Measurements from ENCODE around the gene NKX3-2.
"Not testable (repeated sequence)": the region's sequence is repeated elsewhere in the genome, so short reads cannot be mapped to it uniquely, and the experiment has no call there.

NKX3-2 gene

DNA sequence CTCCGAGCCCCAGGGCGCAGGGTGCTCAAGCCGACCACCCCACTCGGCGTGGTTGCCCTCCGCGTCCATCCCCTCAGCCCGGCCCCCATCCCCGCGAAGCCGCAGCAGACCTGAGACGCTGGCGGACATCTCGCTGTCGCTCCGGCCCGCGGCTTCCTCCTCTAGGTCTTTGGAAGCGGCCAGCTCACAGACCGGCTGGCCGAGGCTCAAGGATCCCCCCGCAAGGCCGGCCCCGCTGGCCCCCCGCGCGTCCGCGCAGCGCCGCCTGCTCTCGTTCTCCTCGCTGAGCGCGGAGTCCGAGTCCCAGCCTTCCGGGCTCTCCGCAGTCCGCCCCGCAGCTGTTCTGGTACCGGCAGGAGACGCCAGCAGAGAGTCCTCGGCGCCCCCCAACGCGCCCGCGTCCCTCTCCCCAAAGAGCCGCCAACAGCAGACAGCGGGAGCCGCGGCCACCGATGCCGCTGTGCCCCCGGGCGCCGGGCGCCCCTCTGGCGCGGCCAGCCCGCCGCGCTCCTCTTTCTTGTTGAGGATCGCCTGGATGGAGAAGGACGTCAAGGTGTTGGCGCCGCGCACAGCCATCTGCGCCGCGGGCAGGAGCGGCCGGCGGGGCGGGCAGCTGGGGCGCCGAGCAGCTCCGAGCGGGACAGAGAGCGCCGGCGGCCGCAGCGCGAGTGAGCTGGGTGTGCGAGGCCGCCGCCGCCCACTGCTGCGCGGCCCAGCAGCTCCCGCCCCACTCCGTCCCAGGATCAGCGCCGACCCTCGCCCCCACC, at the start of gene NKX3-2:
Gene NKX3-2, minus strand, starts transcription at position 670 of the 767 bp plus-strand sequence. Its CDS starts 94 bp downstream, at position 576.
- peak in 1 of 3 experiments; percentile 43 for DNase-seq

DNA sequence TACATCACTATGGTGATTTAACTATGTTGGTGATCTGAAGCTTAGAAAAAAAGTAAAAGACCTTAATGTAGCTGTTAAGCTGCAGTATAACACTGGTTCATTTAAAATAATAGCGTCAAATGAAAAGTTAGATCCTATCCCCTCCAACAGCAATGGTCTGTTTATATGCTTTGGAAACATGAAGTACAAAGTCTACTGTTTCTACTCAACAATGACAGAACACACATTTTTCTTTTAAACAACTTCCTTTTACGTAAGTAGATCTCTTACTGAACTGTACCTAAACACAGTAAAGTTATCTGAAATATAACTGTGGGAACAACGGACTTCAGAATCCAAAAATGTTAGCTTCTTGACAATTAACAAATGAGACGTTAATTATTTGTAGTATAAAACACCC, 47.9 kb upstream of the NKX3-2 start:
- no peak for DNase-seq

DNA sequence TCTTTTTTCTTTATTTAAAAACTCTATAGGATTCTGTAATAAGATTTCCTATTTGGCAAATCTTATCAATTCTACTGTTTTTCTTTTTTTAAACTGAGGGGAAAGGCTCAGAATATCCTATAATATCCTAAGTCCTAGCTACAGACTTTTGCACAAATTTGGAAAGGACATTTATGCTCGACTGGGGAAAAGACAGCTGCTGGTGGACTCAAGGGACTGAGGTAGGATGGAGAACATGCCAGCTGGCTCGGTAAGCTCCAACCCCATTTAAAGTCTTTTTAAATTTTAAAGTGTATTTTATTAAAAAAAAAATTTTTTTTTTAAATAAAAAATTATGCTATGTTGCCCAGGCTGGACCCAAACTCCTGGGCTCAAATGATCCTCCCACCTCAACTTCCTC, 46.5 kb upstream of the NKX3-2 start:
- no peak for DNase-seq

DNA sequence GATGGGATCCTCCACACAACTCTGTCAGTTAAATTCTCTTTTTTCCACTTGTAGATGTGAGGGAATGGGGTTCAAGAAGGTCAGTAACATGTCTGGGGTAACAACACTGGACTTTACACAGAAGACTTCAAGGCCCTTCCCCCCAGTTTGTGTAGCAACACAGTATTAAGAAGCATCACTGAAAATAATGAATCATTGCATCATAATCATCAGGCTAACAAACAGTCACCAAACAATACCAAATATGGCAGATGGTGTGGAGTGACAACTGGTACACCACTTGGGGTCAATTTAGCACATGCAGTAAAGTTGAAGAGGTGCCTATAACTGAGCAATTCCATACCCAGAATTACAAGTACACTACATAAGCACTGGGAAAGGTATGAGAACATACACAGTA, 44.6 kb upstream of the NKX3-2 start:
- DNase-seq, result no peak

DNA sequence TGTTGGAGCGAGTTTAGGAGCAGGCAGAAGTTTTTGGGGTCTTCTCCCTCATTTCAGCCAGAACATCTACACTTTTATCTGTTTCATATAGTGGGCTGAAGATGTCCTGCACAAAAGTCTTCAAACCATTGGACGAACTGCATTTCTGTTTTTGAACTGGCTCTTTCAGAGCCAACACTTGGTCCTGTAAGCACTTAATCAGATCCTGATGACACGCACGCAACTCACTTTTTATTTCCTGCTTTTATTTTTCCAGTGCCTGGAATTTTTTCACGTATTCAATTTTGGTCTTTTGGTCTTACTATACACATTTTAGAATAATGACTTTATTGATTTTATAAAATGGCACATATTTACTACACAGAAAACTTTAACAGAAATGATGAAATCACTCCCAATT, 40.2 kb upstream of the NKX3-2 start:
- DNase-seq, result no peak

DNA sequence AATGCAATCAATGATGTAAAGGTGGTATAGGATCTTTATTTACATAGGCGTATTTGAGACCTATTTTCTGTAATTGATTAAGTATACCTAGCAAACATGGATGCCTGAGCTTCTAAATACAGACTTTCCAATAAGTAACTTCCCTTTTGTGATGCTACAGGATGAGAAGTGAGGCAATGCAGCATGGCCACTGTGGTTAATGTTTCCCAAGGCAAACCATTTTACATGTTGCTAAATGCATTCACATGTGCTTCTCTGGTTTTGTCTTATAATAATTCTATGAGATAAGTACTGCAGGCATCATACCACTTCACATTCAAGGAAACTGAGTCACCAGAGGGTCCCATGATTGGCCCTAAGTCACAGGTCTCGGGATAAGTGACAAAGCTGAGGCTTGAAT, 35.7 kb upstream of the NKX3-2 start:
- DNase-seq, result no peak

DNA sequence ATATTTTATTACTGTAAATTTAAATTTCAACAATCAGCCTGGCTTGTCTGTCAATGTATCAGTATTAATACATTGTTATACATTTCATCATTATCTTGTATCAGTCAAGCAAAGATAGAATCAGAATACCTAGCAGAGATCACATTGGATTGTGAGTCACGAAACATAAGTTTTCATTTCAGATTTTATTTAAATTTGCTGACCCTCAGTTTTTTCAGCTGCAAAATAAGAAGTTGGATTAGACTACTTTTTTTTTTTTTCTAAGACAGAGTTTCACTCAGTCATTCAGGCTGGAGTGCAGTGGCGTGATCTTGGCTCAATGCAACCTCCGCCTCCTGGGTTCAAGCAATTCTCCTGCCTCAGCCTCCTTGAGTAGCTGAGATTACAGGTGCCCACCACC, 33.4 kb upstream of the NKX3-2 start:
- DNase-seq, result no peak

DNA sequence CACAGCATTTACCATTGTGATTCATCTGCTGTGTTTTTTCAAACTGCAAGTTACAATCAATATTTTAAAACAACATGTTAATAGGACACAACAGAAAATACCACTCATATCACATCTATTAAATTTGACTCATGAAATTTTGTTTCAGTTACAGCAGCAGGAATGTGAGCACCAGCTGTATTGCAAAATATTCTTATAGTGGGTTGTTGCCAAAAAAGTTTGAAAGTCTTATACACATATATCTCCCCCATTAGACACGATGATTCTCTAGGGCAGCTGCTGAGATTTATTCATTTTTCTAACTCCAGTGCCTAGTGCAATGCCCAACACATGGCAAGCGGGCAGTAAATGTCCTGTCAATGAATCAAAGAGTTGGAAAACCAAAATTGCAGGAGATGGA, 26.6 kb upstream of the NKX3-2 start:
- DNase-seq, result no peak

DNA sequence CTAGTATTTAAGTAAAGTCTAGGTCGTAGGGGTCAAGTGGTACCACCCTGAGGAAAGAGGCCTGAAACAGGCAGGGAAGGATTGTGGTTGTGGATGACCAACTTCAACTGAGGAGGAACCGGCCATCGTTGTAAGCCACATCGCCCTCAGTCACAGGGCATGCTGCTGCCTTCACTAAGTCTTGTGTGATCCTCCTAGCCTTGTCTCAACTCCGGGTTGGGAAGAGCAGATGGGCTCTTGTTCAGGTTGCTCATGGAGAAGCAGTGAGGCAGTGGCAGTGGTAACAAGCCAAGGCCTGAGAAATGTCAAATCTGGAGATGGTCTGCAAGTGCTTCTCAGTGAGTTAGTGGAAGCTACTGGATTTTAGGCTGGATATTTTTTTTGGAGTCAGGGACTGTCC, 22.8 kb upstream of the NKX3-2 start:
- no peak for DNase-seq

DNA sequence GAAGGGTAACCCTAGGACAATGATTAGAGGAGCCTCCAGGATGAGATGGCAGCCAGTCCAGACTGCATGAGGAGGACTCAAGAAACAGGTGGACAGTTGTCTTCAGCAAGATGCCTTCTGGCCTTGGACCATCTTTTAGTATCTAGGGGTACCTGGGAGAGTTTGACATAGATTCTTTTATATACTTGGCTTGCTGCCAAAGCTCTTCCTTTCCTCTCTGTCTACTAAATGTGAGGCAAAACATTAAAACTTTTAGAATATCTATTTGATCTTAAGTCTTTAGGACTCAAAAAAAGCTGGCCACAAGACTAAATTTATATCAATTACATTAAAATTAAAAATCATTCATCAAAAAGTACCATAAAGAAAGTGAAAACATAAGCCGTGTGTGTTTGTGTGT, 18.6 kb upstream of the NKX3-2 start:
- DNase-seq, result no peak

DNA sequence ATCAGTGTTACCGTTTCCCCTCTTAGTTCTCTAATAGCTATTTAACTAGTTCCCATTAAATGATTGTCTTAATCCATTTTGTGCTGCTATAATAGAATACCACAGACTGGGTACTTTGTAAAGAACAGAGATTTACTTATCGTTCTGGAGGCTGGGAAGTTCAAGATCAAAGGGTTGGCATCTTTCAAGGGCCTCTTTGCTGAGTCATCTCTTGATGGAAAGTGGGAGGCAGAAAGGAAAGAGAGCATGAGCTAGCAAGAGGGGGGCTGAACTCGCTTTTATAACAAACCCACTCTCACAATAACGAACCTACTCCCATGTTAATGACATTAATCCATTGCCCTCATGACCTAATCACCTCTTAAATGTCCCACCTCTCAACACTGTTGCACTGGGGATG, 17.4 kb upstream of the NKX3-2 start:
- DNase-seq, result no peak

DNA sequence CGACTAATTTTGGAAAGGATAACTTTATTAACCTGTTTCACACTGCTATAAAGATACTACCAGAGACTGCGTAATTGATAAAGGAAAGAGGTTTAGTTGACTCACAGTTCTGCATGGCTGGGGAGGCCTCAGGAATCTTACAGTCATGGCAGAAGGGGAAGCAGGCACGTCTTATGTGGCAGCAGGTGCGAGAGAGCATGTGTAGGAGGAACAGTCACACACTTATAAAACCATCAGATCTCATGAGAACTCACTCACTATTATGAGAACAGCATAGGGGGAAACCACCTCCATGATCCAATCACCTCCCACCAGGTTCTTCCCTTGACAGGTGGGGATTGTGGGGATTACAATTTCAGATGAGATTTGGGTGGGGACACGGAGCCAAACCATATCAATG, 15.8 kb upstream of the NKX3-2 start:
- not testable (repeated sequence) for DNase-seq

DNA sequence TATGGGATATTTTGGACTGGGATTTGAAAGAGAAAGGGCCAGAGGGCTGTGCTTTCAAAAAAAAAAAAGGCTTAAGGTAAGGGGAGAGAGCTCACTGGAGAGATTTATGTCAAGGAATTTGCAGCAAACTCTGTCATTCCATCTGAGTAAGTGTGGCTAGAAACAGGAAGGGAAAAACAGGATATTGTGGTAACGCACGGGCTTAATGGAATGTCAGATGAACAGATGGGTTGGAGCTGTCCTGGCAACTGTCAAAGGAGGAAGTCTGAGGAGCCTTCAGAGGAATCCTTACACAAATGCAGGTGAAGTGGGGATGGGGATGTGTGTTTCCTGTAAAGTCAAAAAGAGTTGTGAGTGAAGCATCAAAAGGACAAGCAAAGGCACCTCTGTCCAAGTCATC, 15.1 kb upstream of the NKX3-2 start:
- no peak for DNase-seq

DNA sequence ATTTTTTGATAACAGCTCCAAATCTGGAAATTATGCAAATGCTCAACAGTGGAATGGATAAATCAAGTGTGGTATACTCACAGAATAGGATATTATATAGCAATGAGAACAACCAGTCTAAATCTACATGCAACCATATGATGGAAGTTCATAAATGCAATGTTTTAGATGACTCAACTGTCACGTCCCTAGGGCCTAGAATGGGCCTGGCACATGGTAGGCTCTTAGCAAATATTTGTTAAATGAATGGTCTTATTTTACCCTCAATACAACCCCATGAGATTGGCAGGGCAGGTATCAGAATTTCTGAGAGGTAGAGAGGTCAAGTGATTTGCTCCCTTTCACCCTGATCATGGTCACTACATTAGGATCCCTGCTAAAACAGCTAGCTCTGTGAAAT, 14.6 kb upstream of the NKX3-2 start:
- DNase-seq, result no peak

DNA sequence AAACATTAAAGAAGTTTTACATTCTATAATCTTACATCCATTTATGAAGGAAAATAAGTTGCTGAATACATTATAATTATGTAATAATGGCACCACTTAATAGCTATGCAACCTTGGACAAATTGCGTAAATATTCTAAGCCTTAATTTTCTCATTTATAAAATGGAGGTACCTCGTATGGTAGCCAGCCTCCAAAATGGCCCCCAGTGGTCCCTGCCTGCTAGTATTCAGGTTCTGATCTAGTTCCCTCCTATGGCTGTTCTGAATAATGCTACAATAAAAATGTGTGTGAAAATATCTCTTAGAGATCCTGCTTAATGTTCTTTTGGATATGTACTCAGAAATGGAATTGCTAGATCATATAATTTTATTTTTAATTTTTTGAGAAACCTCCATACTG, 11.0 kb upstream of the NKX3-2 start:
- DNase-seq, result no peak

DNA sequence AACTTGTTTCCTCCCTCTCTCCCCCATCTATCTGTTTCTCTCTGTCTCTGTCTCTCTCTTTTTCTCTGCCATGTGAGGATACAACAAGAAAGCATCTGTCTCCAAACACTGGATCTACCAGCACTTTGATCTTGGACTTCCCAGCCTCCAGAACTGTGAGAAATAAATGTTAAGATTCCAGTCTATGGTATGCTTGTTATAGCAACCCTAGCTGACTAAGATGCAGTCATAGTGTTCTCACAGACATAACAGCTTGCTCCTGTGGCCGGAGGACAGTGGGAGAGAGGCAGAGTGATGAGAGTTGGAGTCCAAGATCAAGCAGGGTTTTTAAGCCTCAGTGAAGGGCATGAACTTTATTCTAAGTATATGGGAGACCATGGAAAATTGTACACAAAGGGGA, 8.8 kb upstream of the NKX3-2 start:
- DNase-seq, result no peak

DNA sequence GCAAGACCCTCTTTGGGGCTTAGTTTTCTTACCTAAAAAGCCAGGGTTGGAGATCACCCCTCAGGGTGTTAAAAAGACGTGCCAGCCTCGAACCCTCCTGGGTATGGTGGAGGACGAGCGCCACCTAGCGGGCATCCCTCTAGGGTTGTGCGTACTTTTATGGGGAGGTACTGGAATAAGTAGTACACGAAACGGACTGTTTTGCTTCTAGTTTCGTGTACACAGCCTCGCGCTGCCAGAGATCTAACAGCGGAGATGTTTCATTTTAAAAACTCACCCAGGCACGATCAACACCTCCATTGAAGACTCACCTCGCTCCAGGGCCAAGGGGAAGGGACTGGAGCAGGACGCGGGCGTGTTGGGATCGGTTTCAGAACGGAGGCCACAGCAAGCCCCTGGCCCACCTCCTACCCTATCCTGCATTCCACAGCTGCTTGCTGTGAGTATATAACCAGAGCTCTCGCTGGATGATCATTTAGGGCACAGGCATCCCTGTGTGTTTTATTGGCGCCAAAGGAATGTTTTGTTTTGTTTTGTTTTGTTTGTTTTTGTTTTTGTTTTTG, 4.8 kb upstream of the NKX3-2 start:
- DNase-seq, result peak; percentile 80 to 93 (median 93)

DNA sequence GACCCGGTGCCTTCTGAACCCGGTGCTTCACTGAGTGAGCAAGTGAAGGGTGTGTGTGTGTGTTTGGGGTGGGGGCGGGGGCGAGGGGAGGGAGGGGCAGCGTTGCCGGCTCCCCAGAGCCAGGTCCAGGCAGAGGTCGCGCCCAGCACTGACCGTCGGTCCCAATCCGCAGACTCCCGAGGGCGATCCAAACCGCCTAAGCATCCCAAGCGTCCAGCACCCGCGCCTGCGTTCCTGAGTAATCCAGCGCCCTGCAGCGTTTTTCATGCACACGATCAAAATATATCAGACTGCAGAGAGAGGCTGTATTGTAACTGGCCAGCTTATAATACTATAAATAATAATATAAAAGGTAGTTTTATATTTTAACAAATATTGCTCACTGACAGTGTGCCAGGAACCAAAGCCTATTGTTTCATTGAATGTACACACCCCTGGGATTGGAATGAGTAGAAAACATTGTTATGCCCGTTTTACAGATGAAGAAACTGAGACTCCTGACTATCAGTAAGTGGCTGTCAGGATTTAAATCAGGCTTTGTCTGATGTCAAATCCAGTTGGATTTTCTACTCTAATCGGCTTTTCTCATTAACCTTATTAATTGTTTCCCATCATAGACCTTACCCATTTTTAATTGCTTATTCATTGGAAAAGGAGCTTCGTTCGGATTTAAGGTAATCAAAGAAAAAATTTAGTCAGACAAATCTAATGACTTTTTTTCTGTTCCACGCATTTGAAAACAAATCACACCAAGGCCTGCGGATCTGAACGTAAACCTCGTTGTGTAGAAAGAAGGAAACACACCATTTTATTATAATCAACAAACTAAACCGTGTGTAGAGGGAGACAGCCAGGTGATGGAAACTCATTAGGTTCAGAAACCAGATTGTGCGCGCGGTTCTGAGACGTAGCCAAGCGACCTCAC, 4.0 kb upstream of the NKX3-2 start:
- peak; percentile 50 to 80 (median 67) for DNase-seq

DNA sequence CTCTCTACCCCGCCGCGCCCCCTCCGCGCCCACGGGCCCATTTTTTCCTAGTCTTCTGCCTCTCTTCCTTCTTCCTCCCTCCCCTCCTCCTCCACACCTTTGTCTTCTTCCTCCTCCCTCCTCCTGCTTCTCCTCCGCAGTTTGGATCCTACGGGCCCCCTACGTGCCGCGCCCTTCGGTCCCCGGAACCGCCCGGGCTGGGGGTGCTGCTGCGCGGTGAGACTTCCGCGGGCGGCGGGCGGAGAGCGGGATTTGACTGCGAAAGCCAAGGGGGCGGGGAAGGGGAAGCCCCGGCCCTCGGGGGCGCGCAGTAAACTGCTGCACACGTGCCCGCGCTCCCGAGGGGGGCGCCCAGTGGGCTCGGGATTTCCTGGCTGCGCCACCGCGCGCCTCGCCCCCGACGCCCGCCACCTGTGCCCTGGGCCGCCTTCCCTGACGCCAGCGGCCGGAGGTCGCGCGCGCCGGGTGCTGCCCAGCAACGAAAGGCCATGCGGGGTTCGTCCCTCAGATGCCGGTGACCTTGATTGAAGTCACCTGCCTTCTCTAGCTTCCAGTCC, 3.3 kb upstream of the NKX3-2 start:
- DNase-seq, result peak; percentile 33 to 80 (median 78)

DNA sequence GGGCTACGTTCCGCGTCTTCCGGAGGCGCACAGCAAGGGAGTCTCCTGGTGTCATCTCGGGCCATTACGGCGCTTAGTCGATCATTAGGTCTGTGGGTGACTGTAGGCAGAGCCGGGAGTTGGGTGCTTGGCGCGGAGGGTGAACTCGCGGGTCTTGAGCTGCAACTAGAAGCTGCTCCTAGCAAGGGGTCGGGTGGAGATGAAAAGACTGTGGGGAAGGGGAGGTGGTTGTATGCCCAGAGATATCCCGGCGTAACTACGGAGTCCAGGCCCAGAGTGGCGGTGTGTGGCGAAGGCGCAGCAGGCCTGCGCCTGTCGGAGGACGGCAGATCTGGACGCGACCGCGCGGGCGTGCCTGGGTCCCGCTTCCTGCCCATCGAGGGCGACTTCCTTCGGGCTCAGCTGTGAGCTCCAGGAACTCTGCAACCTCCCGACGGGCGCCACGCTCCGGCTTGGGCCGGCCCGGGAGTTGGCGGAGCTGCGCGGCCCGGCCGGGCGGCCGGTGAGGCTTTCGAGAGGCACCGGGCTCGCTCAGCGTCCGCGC, 2.7 kb upstream of the NKX3-2 start:
- peak in 1 of 3 experiments; percentile 22 for DNase-seq

DNA sequence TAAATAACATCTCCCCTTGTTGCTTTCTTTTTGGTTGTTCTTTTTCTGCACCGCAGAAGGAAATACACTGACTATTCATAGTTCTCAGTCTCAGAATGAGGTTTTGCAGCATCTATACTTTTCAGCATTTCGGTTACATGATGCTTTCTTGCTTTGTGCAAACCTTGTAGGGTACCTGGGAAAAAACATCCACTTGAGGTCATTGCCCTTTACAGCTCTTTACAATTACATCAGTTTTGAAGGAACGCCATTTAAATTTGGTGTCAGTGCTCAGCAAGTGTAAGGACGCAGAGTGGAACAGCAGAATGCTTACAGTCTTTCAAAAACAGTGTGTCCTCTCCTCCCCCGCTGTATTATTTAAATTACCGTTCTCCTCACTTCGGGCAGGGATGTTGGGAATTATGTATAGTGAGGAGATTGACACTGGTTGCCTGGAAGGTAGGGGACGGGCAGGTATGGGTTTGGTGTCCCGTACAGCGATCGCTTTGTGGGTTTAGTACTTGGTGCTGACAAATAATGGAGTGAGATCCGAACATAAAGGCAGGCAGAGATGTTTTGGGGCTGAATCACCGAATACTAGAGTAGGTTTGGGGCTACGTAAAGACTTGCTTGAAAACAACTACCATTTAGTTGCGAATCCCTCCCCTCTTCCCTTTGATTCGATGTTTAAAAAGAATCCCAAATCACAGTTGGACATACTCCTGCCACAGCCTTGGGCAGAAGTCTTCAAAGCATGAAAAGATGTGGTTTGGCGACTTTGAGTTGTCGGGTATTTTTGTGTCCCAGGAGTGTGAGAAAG, 2.0 kb upstream of the NKX3-2 start:
- DNase-seq, result no peak

DNA sequence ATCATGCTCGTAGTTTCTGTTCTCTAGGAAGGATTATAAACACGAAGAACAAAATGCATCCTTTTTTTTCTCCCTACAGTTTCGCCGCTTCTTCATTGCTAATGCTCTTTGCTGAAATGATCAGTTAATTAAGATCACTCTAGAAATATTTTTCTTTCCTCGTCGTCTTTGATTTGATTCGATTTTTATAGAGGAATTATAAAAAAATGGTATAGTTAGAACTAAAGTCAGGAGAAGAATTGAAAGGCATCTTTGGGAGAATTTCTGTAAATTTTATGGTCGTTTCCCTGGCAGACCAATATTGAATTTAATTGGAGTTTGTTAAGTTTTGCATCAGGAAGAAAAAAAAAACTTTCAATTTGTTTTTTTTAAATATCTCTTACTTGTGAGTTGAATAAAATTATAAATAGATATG, 1.1 kb upstream of the NKX3-2 start:
- DNase-seq, result no peak
